Sciatic nerve (tissue), 2 donors: ENCODE data around the gene SNX19. TPM values are rescaled to one million over a fixed set of nuclear protein-coding genes. Genes with fewer than 3 reads are reported as not detected.
A peak's percentile ranks its signal among the peaks of the same experiment; 100 is the strongest.

Source experiments
- ATAC-seq: fragments of 200-7000 bp; cut with Tn5 transposase; one replicate; pipeline ENCODE4 v1.9.1; 2020; ENCODE audit warnings: mild to moderate bottlenecking, moderate library complexity
- DNase-seq: peaks from one replicate; pipeline ENCODE4 v3.0.0-alpha.2; 2020; ENCODE audit warnings: low spot score
- intact Hi-C: fragments of 100-400 bp; cut with DNase I; formaldehyde crosslinking; loops from one replicate; pipeline ENCODE4 v1.14.2; 2022
- total RNA-seq: library from RNA; stranded (reverse); fragmentation: NEBNext Ultra II Directional; extraction: Animal tissue kit (Norgen Biotek cat#: 25700); gene quantifications from one replicate; pipeline ENCODE4 v1.2.1, GENCODE V29; 2021
- donor health status: DM: no; HTN: no; CAD: no.
- donor health status: DM: no; HTN: no; CAD: no.

The SNX19 gene
- total RNA-seq, 1 donor from 2014 or later = 50.7 TPM

GRCh38 chr11:130876931-130877915 lies 39.1 kb downstream of the SNX19 start:
- no peak for DNase-seq
- intact Hi-C loops = no loop called here
- peak; percentile 75 for ATAC-seq

GRCh38 chr11:130876100-130876499 lies 40.2 kb downstream of the SNX19 start:
- DNase-seq = no peak
- no peak for ATAC-seq
- intact Hi-C loops = no loop called here

GRCh38 chr11:130874955-130875531 lies 41.2 kb downstream of the SNX19 start:
- ATAC-seq (no peak), DNase-seq (no peak)
- intact Hi-C loops = no loop called here

GRCh38 chr11:130874396-130874795 lies 41.9 kb downstream of the SNX19 start:
- intact Hi-C loops = no loop called here

GRCh38 chr11:130873761-130874160 lies 42.5 kb downstream of the SNX19 start:
- intact Hi-C loops = no loop called here
- ATAC-seq (no peak), DNase-seq (no peak)

More at GRCh38 chr11:130874396-130874795, 41.9 kb downstream of the SNX19 start:
- ATAC-seq (no peak), DNase-seq (no peak)

DNA sequence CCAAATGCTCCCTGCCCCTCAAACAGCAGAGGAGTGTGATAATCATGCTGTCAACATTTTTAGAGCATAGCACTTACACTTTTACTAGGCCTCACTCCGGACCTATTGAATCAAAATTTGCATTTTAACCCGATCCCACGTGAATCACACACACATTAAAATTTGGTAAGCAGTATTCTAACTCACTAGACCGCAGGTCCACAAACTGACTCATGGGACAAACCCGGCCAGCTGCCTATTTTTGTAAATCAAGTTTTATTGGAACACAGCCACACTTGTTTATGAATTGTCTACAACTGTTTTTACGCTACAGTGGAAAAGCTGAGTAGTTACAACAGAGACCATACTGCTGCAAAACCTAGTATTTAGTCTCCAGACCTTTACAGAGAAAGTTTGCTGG lies 43.3 kb downstream of the SNX19 start:
- DNase-seq (no peak), ATAC-seq (peak; percentile 16)
- intact Hi-C loops = no loop called here

- peak; percentile 13 for ATAC-seq
- intact Hi-C loops = no loop called here
- DNase-seq = no peak
Measured at GRCh38 chr11:130872513-130872912, 43.8 kb downstream of the SNX19 start.

DNA sequence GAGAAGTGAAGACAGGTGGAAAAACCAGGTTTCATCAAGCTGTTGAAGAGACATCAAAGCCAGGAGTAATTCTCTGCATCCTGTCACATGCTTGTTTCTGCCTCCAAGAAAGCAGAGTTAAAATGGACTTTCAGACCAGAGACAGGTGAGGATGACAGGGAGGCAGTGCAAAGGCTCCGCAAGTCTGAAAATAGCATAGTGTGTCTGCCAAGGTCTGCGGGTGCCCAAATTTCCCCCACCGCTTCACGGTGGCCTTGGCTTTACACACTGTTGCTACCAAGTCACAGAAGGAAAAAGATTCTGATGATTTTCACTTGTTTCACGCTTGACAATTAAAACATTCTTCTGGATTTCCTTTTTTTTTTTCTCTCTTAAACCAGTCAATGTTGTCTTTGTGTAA lies 44.2 kb downstream of the SNX19 start:
- intact Hi-C loops = no loop called here
- ATAC-seq = no peak
- no peak for DNase-seq

DNA sequence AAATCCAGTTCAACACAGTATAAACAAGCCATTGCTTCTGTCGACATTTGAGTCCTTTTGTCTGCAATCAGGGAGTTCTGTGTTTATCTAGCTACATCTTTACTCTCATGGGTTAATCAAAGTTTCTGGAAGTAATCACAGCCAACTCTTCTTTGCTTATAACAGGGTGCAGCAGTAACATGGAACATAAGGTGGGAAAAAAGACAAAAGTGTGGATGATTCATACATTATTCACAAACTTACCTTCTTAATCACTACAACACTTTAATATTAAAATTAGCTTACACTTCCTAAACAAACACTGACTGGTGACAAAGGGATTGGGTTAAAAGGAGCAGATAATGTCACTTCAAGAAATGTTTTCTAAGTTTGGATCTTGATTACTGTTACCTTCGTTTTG lies 44.7 kb downstream of the SNX19 start:
- ATAC-seq (no peak), DNase-seq (no peak)
- intact Hi-C loops = no loop called here

DNA sequence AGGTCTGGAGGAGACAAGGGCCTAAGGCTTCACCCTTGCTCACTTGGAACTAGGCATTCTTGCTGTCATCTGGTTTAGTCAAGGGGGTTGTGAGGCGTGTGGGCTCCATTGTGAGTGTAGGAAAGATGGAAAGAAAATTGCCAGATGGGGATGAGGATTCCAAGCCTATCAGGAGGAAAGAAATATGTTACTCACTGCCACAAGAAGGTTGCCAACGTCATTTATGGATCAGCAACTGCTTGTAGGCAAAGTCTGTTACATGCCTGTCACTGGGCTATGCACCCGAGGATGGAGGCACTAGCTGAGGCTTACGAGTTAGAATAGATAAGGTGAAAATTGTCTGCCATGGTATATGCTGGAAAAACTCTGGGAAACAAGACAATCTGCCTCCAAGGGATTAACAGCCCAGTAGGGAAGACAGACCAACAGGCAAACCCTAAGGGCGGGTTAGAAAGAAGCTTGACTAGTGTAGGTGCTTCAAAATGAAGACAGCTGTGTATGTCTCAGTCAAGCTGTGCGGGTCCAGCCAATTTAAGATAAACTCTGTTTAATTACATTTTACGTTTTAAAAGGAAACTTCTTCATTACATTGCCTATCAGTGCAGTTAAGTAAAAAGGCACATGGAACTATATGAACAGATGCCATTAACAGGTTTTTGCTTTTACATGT lies 47.4 kb downstream of the SNX19 start:
- intact Hi-C loops = no loop called here
- no peak for DNase-seq
- no peak for ATAC-seq

GRCh38 chr11:130868086-130868710 lies 48.1 kb downstream of the SNX19 start:
- intact Hi-C loops = no loop called here
- ATAC-seq (no peak), DNase-seq (no peak)

GRCh38 chr11:130866831-130867230 lies 49.4 kb downstream of the SNX19 start:
- intact Hi-C loops = no loop called here
- no peak for ATAC-seq
- no peak for DNase-seq

DNA sequence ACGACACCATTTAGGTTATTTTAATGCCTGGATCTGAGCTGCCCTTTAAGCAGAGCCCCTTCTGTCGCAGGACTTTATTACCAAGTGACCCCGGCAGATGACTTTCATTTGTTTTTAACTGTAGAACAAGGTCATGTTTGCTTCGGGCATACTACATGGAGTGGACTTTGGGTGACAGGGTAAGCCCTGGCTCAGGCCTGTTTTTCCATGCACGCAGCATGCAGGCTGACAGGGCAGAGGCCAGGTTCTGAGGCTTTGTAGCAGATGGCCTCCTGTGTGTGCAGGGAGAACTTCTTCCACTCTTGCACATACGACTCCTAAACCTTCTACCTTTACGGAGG lies 50.5 kb downstream of the SNX19 start:
- DNase-seq (no peak), ATAC-seq (no peak)
- intact Hi-C loops = no loop called here

DNA sequence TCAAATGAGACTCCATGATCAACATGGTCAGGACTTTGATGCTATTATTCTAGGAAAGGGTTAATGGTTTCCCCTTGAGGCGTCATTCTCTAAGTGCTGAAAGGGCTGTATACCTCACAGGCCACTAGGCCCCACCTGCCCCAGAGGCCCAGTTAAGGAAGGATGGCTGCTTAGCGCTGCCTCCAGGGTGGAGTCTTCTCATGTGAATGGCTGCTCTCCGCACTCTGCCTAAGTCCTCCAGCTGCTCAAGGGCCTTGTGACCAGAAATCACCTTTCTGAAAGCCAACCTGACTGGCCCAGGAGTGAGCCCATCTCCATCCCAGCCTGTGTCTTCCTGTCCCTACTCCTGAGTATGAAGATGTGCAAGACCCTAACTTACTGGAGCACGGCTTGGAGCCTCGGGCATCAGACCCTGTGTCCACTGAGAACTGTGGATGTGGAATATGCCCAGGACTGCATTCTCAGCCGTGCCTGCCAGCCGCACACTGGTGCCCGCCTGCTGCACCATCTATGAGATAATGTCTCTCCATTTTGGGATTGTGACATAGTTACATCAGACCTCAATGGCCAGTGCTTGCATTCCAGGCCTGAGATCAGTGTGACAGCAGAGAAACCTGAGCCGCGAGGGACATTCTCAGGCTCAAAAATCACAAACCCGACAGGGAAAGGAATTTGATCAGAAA lies 51.0 kb downstream of the SNX19 start:
- no peak for DNase-seq
- intact Hi-C loops = no loop called here
- peak; percentile 12 for ATAC-seq

DNA sequence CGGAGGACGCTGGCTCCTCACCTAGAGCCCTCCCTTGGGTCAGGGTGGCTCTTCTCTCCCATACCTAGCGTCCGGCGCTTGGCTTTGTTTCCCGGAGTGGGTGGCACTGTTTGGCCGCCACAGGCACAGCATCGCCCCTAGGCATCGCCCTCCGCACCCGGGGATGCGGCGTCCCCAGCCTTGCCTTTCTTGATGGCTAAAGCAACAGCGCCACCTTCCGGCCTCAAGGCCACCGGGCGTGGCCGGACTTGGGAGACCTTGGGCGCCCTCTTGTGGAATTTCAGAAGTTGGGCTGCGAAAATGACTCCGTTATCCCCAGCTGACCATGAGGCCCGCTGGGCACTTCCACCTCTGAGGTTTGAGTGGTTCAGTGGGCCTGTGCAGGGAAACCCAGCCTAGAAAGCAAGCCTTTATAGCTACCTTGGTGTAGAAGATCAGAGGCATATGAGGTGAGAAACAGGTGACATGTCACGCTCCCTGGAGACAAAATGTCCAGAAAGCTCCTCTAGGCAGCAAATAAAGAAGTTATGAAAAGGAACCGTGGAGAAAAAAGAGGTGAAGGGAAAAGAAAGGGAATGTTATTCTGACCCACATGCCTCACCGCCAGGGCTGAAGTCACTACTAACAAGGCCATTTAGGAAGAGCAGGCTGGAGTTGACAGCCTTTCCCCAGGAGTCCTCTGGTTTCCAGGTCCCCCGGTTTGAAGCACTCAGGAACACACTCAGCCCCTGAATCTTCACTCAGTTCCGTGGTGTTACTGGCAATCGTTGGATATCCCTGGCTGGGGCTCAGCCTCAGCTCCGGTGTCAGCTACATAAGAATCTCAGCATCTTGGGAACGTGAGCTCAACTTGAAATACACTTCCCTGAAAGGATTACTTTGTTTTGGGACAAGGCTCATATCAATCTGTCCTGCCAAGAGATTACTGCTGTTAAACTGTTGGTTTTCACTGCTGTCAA lies 54.1 kb downstream of the SNX19 start:
- intact Hi-C loops = loop anchor here (1.0 kb wide), 1 partner anchor 428 kb away; no protein-coding TSS in a partner anchor
- peak; percentile 96 for DNase-seq
- peak; percentile 90 for ATAC-seq

DNA sequence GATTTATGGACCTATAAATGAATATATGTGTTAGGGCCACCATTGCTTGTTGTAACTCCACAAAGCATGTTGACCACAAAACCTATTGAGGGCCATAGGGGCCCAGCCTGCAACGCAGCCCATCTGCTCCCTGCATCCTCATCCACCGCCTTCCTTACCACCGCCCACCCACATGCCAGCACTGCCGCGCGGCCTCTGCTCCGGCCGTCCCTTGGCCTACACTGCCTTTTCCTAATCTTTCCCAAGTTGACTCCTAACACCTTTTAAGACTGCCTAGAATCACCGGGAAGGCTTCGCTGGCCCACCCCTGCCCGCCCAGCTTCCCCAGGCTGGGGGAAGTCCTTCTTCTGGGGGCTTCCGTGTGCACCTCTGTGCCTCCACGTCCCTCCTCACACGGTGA lies 55.0 kb downstream of the SNX19 start:
- ATAC-seq = peak; percentile 18
- intact Hi-C loops = no loop called here
- DNase-seq = no peak

DNA sequence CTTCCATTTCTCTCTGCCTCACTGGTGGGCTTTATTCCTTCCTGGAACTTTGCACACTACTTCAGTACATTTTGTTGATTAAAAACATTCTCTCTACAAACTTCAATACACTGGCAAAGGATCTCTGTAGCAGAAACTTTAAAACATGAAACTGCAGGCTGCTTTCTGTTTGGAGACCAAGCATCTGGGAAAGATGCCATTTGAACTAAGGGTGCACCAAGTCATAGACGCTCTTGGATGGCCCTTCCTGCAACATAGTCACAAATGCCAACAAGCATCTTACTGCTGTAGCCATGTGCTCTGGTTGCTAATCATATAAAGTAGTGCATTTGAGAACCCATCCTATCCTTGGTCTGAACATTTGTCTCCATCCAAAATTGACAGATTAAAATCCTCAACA lies 56.4 kb downstream of the SNX19 start:
- no peak for DNase-seq
- ATAC-seq = no peak
- intact Hi-C loops = no loop called here

DNA sequence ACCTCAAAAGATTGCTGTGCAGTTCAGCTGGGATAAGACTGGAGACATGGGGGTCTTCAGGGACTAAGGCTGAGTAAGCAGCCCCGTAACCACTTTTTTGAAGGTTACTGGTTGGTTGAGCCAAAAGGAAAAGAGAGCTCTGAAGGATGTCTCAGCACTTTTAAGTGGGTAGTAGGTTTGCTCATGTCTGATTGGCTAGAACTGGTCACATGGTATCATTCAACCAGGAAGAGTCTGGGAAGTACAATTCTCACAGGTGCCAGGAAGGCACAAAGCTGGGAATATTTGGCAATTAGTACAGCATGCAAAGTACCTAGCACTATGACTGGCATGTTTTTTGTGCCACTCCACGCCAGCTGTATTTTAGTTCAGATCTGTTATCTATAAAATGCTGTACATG lies 58.1 kb downstream of the SNX19 start:
- intact Hi-C loops = no loop called here
- ATAC-seq (no peak), DNase-seq (no peak)
